GM12878 (cell line): ENCODE measurements around the gene TREH. TPM values are rescaled to one million over a fixed set of nuclear protein-coding genes. Genes with fewer than 3 reads are reported as not detected.

Source experiments
- ATAC-seq: fragments of 200-7000 bp; cut with Tn5 transposase; 3 replicates; pipeline ENCODE4 v1.9.1; 2020; ENCODE audit warnings: mild to moderate bottlenecking, moderate library complexity
- BruUV-seq: library from RNA; stranded (reverse); fragments of 400-500 nt; replicated peaks from 2 replicates; lab custom pipeline; 2021; lab: Mats Ljungman, UMichigan
- CTCF ChIA-PET: fragments of 300-600 bp; sonication (Branson Sonifier 250); formaldehyde crosslinking; extraction: SDS; loops from one replicate; lab custom pipeline; 2021; ENCODE audit warnings: inconsistent platforms; lab: Yijun Ruan, JAX
- POLR2A ChIA-PET: fragments of 350-600 bp; formaldehyde crosslinking; extraction: SDS; loops from one replicate; lab custom pipeline; 2021; ENCODE audit warnings: inconsistent platforms; lab: Charles Lee
- RAD21 ChIA-PET: fragments of 300-600 bp; sonication (Branson Sonifier 250); formaldehyde crosslinking; loops from one replicate; lab custom pipeline; 2023; ENCODE audit warnings: antibody characterized with exemption; ENCODE audit not compliant: unreplicated experiment; lab: Charles Lee
- SMC1A ChIA-PET: fragments of 300-600 bp; sonication (Branson Sonifier 250); formaldehyde crosslinking; loops from one replicate; lab custom pipeline; 2023; ENCODE audit not compliant: unreplicated experiment, uncharacterized antibody; lab: Charles Lee
- DNase-seq: peaks from one replicate; pipeline ENCODE4 v3.0.0-alpha.2; 2011; ENCODE audit warnings: low read depth, low spot score
- FAIRE-seq: peaks from 3 replicates; lab custom pipeline; 2011; peaks lifted over from hg19 to GRCh38; lab: Jason Lieb, UNC
- H2AFZ ChIP-seq: 2 replicates; pipeline ENCODE4 v1.6.0; 2011; ENCODE audit warnings: low read depth, low read length, control low read depth; ENCODE audit not compliant: control insufficient read depth
- H3K27ac ChIP-seq: 2 replicates; pipeline ENCODE4 v1.5.1; 2011; ENCODE audit warnings: control low read depth; ENCODE audit not compliant: control insufficient read depth, insufficient read depth
- H3K27me3 ChIP-seq, 2 experiments: replicated peaks in 1 of 2; 2 replicates each; pipeline versions ENCODE4 v1.6.0 to v1.6.1; 2011; ENCODE audit warnings: low read length in 1 of 2; ENCODE audit not compliant: control insufficient read depth in 2 of 2, insufficient read depth in 2 of 2
- H3K36me3 ChIP-seq, 2 experiments: 2 replicates each; pipeline ENCODE4 v1.5.1; 2011; ENCODE audit warnings: low read length in 1 of 2; ENCODE audit not compliant: control insufficient read depth in 2 of 2, insufficient read depth in 2 of 2
- H3K4me1 ChIP-seq: 2 replicates; pipeline ENCODE4 v1.6.1; 2011; ENCODE audit warnings: mild to moderate bottlenecking, low read length, moderate library complexity, mixed read lengths; ENCODE audit not compliant: control insufficient read depth, insufficient read depth
- H3K4me2 ChIP-seq: 2 replicates; pipeline ENCODE4 v1.6.0; 2011; ENCODE audit warnings: control low read depth; ENCODE audit not compliant: control insufficient read depth, insufficient read depth
- H3K4me3 ChIP-seq: fragments of 200-600 bp; sonication (generic); 2 replicates; pipeline ENCODE4 v1.5.1; 2016
- H3K79me2 ChIP-seq: 2 replicates; pipeline ENCODE4 v1.6.0; 2011; ENCODE audit warnings: low read length; ENCODE audit not compliant: control insufficient read depth, insufficient read depth
- H3K9ac ChIP-seq: 2 replicates; pipeline ENCODE4 v1.8.0; 2011; ENCODE audit warnings: low read length, control low read depth, mixed read lengths; ENCODE audit not compliant: control insufficient read depth, insufficient read depth
- H3K9me3 ChIP-seq: replicated peaks from 3 replicates; pipeline ENCODE4 v1.5.1; 2011; ENCODE audit warnings: mild to moderate bottlenecking, low read length; ENCODE audit not compliant: control insufficient read depth, insufficient read depth
- H4K20me1 ChIP-seq: 2 replicates; pipeline ENCODE4 v1.6.0; 2011; ENCODE audit not compliant: control insufficient read depth, insufficient read depth
- BHLHE40 ChIP-seq, 2 experiments: fragments of 450-650 bp in 1 of 2; IDR thresholded peaks; 2 replicates each; pipeline ENCODE4 v1.6.1; 2011 to 2017; ENCODE audit warnings: low read depth in 2 of 2, borderline replicate concordance in 1 of 2, improper control_type of control experiment in 1 of 2, low read length in 1 of 2, mild to moderate bottlenecking in 1 of 2
- BMI1 ChIP-seq: fragments of 450-650 bp; IDR thresholded peaks from 2 replicates; pipeline ENCODE4 v1.6.1; 2016; ENCODE audit warnings: mild to moderate bottlenecking, moderate library complexity, borderline replicate concordance
- CBX3 ChIP-seq: fragments of 200-600 bp; sonication (generic); IDR thresholded peaks from 2 replicates; pipeline ENCODE4 v1.6.1; 2016; ENCODE audit warnings: low read depth, borderline replicate concordance
- IKZF1 ChIP-seq: fragments of 450-650 bp; conservative IDR thresholded peaks from 2 replicates; pipeline ENCODE4 v1.6.1; 2017; ENCODE audit warnings: antibody characterized with exemption, mild to moderate bottlenecking
- IRF3 ChIP-seq: fragments of 450-650 bp; IDR thresholded peaks from 2 replicates; pipeline ENCODE4 v1.6.1; 2014; ENCODE audit warnings: mild to moderate bottlenecking
- JUNB ChIP-seq: IDR thresholded peaks from 2 replicates; pipeline ENCODE4 v1.6.1; 2016; ENCODE audit warnings: antibody characterized with exemption, mild to moderate bottlenecking
- LARP7 ChIP-seq: fragments of 450-650 bp; IDR thresholded peaks from 2 replicates; pipeline ENCODE4 v1.6.1; 2017; ENCODE audit warnings: mild to moderate bottlenecking
- NFYA ChIP-seq: IDR thresholded peaks from 2 replicates; pipeline ENCODE4 v1.6.1; 2011; ENCODE audit warnings: low read depth, mild to moderate bottlenecking, low read length, improper control_type of control experiment, borderline replicate concordance
- NR2C1 ChIP-seq: fragments of 450-650 bp; IDR thresholded peaks from 2 replicates; pipeline ENCODE4 v1.6.1; 2017; ENCODE audit warnings: antibody characterized with exemption, mild to moderate bottlenecking, moderate library complexity
- NR2F1 ChIP-seq: fragments of 450-650 bp; conservative IDR thresholded peaks from 2 replicates; pipeline ENCODE4 v1.6.1; 2017; ENCODE audit warnings: mild to moderate bottlenecking
- PAX5 ChIP-seq: IDR thresholded peaks from 2 replicates; pipeline ENCODE4 v1.6.1; 2011; ENCODE audit warnings: low read depth, low read length, borderline replicate concordance
- POLR2AphosphoS2 ChIP-seq: IDR thresholded peaks from 2 replicates; pipeline ENCODE4 v1.6.1; 2011; ENCODE audit warnings: low read depth, mild to moderate bottlenecking, low read length, improper control_type of control experiment, moderate library complexity
- RUNX3 ChIP-seq: IDR thresholded peaks from 2 replicates; pipeline ENCODE4 v1.6.1; 2012; ENCODE audit warnings: low read length, inconsistent platforms
- SP1 ChIP-seq: IDR thresholded peaks from one replicate; pipeline ENCODE4 v1.6.1; 2011; ENCODE audit warnings: low read depth, low read length
- SREBF1 ChIP-seq: IDR thresholded peaks from 2 replicates; pipeline ENCODE4 v1.6.1; 2012; ENCODE audit warnings: mild to moderate bottlenecking, low read length
- TCF12 ChIP-seq: IDR thresholded peaks from 2 replicates; pipeline ENCODE4 v1.6.1; 2011; ENCODE audit warnings: low read depth, mild to moderate bottlenecking, low read length
- TCF3 ChIP-seq: IDR thresholded peaks from 2 replicates; pipeline ENCODE4 v1.6.1; 2012; ENCODE audit warnings: low read depth, mild to moderate bottlenecking, low read length, borderline replicate concordance; ENCODE audit not compliant: insufficient read depth
- YY1 ChIP-seq: IDR thresholded peaks from 2 replicates; pipeline ENCODE4 v1.6.1; 2011; ENCODE audit warnings: low read depth, mild to moderate bottlenecking, low read length
- ZNF384 ChIP-seq: IDR thresholded peaks from 2 replicates; pipeline ENCODE4 v1.6.1; 2012; ENCODE audit warnings: low read depth, mild to moderate bottlenecking, low read length, improper control_type of control experiment, borderline replicate concordance
- WGBS: methylation state at CpG from one replicate; pipeline ENCODE4 v1.1.6; 2016; ENCODE audit warnings: low lambda C conversion rate; ENCODE audit not compliant: insufficient replicate concordance, insufficient coverage; ENCODE audit errors: missing lambda C conversion rate; 5-methylcytosine and 5-hydroxymethylcytosine counted together
- in situ Hi-C: fragments of 300-500 bp; cut with MboI; formaldehyde crosslinking; loops from 9 replicates; pipeline ENCODE4 v1.14.3; 2018; ENCODE audit warnings: mixed read lengths
- intact Hi-C: fragments of 100-400 bp; cut with micrococcal nuclease; formaldehyde crosslinking; loops from one replicate; pipeline ENCODE4 v1.14.2; 2022; ENCODE audit not compliant: unreplicated experiment
- polyA plus RNA-seq, 11 experiments: library from polyadenylated mRNA; depleted of rRNA in 4 of 11; unstranded in 6 of 11; stranded (reverse) in 5 of 11; fragments of >200 nt; fragmentation: Nextera tagmentation in 4 of 11; fragmentation: Illumina TruSeq in 1 of 11; extraction: Ambion mirVana in 4 of 11; extraction: Trizol in 1 of 11; gene quantifications; 1 replicate in 1 of 11; 2 replicates in 10 of 11; pipeline versions ENCODE4 v1.2.1 to v1.2.3, GENCODE V29; 2011 to 2016; ENCODE audit warnings: inconsistent platforms in 2 of 11, missing spikeins in 2 of 11, low read depth in 1 of 11
- total RNA-seq, 4 experiments: library from RNA; depleted of rRNA in 3 of 4; stranded (reverse); fragments of >200 nt in 3 of 4; fragmentation: Illumina TruSeq in 1 of 4; extraction: Trizol in 1 of 4; gene quantifications; 2 replicates each; pipeline versions ENCODE4 v1.2.1 to v1.2.3, GENCODE V29; 2013 to 2021

Gene TREH
- total and polyA plus RNA-seq, 10 of the 15 experiments (the other 5 are each of a cell fraction or from before 2014, with no cell fraction given), result not detected

GRCh38 chr11:118694185-118694584 lies 14.7 kb upstream of the TREH start (continued):
- TF ChIP-seq CBX3 (no peak), BMI1 (no peak), POLR2AphosphoS2 (no peak), IRF3 (no peak), PAX5 (no peak), RUNX3 (no peak), TCF12 (no peak)

GRCh38 chr11:118691926-118692830 lies 12.7 kb upstream of the TREH start:
- in situ Hi-C loops, result no loop called here
- H3K36me3 ChIP-seq, result no peaks in the 10 kb centered on the region
- peaks cover 52% of the 10 kb centered on the region for H3K4me1 ChIP-seq
- H3K27ac ChIP-seq, result no peak overlapping the region
- no peaks in the 10 kb centered on the region for H4K20me1 ChIP-seq
- intact Hi-C loops, result loop anchor here (2.0 kb wide), 1 partner anchor 265 kb away; the partner anchor contains the start of gene UPK2
- no peaks in the 10 kb centered on the region; a peak in 1 of 4 replicates for H3K27me3 ChIP-seq
- no peaks in the 10 kb centered on the region for H3K79me2 ChIP-seq
- POLR2A ChIA-PET, result interaction anchor here (0.6 to 0.8 kb wide), 4 partner anchors 95 to 476 kb away, joined by 3 to 5 read pairs (median 4); no protein-coding TSS in a partner anchor
- peaks cover 9% of the 10 kb centered on the region; the same call in 2 of the 3 replicates for H3K9me3 ChIP-seq
- BruUV-seq, result no TSS peak
- DNase-seq (peak; percentile 76), FAIRE-seq (no peak), ATAC-seq (peak; percentile 21)
- SMC1A ChIA-PET, result interaction anchor here (0.6 to 2.8 kb wide), 3 partner anchors 23 to 193 kb away, joined by 3 to 11 read pairs (median 4); no protein-coding TSS in a partner anchor
- no peak overlapping the region; the same call in 1 of the 2 replicates for H2AFZ ChIP-seq
- WGBS, result 22% methylated on average over 14 of the region's 15 CpGs
- peak overlapping the region; percentile 71; the same call in 1 of the 2 replicates for H3K4me2 ChIP-seq
- H3K9ac ChIP-seq, result no peak overlapping the region
- RAD21 ChIA-PET, result interaction anchor here (0.6 to 0.9 kb wide), 3 partner anchors 99 to 322 kb away, joined by 3 to 4 read pairs (median 3); partner anchors contain the start of gene DDX6
- TF ChIP-seq YY1, result 0 out of 2 replicates have a peak, but pooled peaks have one; percentile 17
- peak; percentile 12; the same call in 1 of the 2 replicates for TF ChIP-seq JUNB
- no peak for TF ChIP-seq NFYA
- TF ChIP-seq NR2C1, result no peak
- TF ChIP-seq IKZF1, result peak; percentile 51; the same call in 1 of the 2 replicates
- TF ChIP-seq NR2F1, result peak; percentile 64
- TF ChIP-seq ZNF384, result peak; percentile 86
- peak; percentile 25 for TF ChIP-seq SP1
- peak; percentile 81 for TF ChIP-seq TCF12
- no peak for TF ChIP-seq LARP7
- TF ChIP-seq BHLHE40 (IDR thresholded peaks at IDR 0.05; ENCODE audit: borderline replicate concordance in 1 of 2, low read depth in 2 of 2, low read length in 1 of 2), result peak; percentile 77 to 83
- peak; percentile 39; the same call in 1 of the 2 replicates for TF ChIP-seq PAX5
- peak; percentile 73 for TF ChIP-seq RUNX3
- peak; percentile 85 for TF ChIP-seq TCF3
- no peak for TF ChIP-seq SREBF1
- TF ChIP-seq, all 136 proteins: peak for 11
- CTCF ChIA-PET, result interaction anchor here (0.6 to 5.8 kb wide), 10 partner anchors 33 to 475 kb away, joined by 3 to 68 read pairs (median 4); partner anchors contain the start of gene DDX6
- no peak overlapping the region for H3K4me3 ChIP-seq
